ENCODE data around the gene ADA.

GRCh38 chr20:44621939-44622338 is 29.6 kb downstream of the ADA start:
- no peak for TF ChIP-seq CTCF (IDR thresholded peaks at IDR 0.05; ENCODE audit: insufficient read depth, low read length)
- no peak for TF ChIP-seq SPI1 (IDR thresholded peaks at IDR 0.05; ENCODE audit: borderline replicate concordance, low read depth)
